Activated CD4-positive, alpha-beta T cell treated with anti-CD3 and anti-CD28 coated beads, Interleukin-2, Interleukin-4, amounts not matched to agents 100 ng/mL and 50 ng/mL, durations not matched to agents 16 hours and 8 hours (primary cell): ENCODE results near the gene GLCCI1.

Source experiments
- DNase-seq: peaks from one replicate; pipeline ENCODE4 v3.0.0-alpha.2; 2020; ENCODE audit warnings: low spot score

Gene GLCCI1

DNA sequence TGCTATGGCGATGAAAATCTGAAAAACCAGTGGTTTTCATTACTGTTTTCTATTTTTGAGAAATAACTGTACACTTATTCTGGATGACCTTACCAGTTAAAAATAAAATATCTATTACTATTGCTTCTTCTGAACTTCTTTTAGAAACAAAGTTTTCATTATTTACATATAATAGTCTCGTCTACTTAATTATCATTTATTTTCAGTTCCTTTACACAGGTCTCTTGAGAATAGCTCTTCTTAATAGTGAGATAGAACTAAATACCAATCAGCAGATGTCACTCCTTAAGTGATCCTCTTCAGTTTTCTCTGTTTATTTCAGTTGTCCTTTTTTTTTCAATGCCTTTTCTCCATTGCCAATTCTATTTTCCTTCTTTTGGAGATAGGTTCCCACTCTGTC lies 4.3 kb upstream of the GLCCI1 start:
- no peak for DNase-seq

DNA sequence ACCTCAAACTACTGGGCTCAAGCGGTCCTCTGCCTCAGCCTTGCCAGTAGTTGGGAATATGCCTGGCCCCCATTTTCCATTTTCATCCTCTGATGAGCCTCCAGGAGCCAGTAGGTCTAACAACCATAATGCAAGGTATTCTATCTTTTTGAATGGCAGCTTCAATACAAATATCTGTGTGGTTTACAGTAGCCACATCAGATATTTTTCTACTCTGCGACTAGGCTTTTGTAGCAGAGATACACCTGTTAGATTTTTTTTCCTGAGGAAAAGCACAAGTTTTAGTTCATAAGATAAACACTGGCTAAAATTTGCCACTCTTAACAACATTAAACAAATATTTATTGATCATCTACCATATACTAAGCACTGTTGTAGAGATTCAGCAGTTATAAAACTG lies 3.9 kb upstream of the GLCCI1 start:
- no peak for DNase-seq

- no peak for DNase-seq
Observed at GRCh38 chr7:7965301-7965700, 3.3 kb upstream of the GLCCI1 start.

GRCh38 chr7:7966141-7966734 lies 2.4 kb upstream of the GLCCI1 start:
- no peak for DNase-seq

DNA sequence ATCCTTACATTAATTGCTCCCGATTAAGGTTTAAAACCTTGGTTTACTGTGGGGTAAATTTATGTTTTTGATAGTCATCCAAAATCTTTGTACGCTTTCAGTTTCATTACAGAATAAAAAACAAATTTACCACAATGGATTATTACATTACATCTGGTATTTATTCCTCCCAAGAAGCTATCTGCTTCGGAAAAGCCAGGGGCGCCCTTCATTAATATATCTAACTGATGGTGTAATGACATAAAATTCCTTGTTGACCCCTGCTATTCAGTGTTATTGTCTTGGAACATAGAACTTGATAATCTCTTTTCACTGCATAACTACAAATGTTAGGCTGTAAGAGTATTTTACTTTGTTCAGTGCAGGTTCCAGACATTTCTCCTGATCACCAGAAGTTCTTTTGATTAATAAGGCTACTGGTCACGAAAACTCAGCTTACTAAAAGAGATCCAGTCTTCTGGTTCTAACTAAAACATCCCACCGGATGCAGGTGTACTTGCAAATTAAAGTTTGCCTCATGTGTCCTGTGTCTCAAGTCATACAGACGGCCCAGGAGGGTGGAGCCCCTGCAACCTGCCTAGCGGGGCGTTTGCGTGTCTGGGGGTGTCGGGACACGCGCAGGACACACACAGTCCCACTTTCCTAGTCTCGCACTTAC lies 581 bp upstream of the GLCCI1 start:
- no peak for DNase-seq

- DNase-seq, result peak; percentile 28
Observed at GRCh38 chr7:7969306-7970236, 975 bp downstream of the GLCCI1 start.

- DNase-seq, result no peak
Observed at GRCh38 chr7:7970237-7970530, 1.6 kb downstream of the GLCCI1 start.

GRCh38 chr7:7970531-7971307 lies 2.1 kb downstream of the GLCCI1 start:
- no peak for DNase-seq

DNA sequence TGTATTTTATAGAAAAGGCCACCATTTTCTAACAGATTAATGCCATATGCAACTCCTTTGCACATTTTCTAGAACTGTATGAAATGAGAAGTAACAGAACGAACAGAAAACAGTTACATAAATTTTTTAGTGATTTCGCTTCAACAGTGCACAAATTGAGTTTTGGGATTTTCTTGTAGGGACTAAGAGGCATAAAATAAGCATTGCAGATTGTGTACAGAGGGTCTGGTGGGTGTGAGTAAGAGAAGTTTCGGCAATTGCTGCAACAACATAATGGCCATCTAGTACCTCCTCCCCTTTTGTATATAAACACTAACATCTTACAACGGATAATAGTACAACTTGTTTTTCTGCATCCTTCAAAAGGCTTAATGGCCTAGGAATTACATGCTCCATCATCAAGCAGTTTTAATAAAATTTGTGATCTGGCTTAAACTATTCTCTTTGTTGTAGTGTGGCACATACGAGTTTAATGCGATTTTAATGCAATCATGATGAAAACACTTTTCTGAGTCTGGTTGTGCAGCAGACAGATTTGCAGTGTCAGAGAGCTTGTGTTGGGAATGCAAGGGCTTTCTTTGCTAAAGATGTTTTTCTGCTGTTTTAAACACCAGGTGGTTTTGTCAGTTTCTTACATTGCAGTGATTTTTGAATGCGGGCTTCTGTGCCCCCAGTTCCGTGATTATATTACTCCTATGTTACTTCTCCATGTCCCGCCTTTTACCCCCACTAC lies 2.9 kb downstream of the GLCCI1 start:
- no peak for DNase-seq

DNA sequence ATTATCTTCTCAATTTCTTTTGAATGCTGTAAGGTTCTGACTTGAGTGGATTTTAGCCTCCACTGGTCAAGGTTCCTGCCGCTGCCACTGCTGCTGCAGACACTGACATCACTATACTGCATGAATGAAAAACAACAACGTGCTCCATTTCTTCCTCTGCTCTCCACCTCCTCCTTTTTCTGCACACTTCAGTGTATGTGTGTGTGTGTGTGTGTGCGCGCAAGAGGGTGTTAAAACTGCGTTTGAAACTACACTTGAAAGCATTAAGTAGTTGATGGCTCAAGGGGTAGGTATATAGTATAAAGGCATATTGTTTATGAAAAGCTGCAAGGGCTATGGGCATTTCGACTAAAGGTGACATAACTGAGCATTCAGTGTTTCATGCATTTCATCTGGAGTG lies 3.5 kb downstream of the GLCCI1 start:
- DNase-seq, result no peak

GRCh38 chr7:7972922-7973594 lies 4.5 kb downstream of the GLCCI1 start:
- DNase-seq, result no peak

DNA sequence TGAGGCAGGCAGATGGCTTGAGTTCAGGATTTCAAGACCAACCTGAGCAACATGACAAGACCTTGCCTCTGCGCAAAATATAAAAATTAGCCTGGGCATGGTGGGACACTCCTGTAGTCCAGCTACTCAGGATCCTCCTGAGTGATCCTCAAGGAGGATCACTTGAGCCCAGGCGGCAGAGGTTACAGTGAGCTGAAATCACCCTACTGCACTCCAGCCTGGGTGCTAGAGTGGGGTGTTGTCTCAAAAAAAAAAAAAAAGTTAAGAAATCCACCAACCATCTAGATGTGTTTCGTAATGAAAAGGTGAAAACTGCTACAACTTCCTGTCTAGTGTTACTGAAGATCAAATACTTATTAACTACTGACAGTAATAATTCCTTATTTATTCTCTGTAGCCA lies 8.1 kb downstream of the GLCCI1 start:
- no peak for DNase-seq

DNA sequence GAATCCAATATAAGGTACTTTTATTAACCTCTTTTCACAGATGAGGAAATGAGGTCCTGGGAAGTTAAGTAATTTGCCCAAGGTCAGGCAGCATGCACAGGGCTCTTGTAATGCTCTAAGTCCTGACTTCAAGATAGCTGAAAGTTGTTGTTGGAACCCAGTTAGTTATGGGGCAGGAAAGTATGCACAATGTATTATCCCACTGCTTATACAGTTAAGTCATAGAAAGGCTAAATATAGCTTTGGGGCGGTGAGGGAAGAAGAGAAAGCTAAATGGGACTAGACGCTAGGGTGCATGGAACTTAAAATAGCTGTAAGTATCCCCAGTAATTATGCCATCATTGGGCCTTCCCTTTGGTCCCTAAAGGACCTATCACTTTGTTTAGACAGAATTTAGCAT lies 9.2 kb downstream of the GLCCI1 start:
- DNase-seq, result no peak

DNA sequence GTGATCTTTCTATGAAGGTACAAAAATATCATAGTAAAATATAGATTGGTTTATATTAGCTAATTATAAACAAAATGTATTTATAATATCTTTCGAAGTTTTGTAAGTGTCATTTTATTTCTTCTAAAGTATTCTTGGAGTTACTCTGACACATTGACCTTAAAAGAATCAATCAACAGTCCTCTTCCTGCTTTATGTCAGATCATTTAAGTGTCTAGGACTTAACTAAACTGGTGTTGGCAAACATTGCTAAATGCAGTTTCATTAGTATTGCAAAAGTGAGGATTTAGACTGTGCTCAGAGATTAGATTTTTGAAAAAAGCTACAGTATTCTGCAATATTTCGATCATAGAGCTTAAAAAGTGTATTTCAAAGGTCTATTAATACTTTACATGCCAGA lies 10.3 kb downstream of the GLCCI1 start:
- DNase-seq, result no peak

DNA sequence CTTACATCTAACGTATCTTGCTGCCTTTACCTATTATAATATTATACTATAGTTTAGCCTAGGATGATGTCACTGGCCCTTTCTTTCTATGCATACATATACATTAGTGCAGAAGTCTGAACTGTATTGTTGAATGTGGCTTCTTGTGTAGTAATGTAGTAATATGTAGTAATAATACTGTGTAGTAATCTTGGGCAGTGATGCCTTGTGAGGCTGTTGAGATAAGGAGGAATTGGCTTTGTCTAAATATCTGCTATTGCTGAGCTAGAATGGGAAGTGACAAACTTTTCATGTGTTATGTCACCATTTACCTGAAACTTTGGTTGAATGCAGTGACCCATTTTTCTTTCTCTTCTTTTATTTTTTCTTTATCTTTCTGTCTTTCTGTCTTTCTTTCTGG lies 11.0 kb downstream of the GLCCI1 start:
- no peak for DNase-seq

GRCh38 chr7:7980134-7980533 lies 11.5 kb downstream of the GLCCI1 start:
- no peak for DNase-seq

- no peak for DNase-seq
Observed at GRCh38 chr7:7982904-7983303, 14.3 kb downstream of the GLCCI1 start.

- DNase-seq, result no peak
Observed at GRCh38 chr7:7984424-7984823, 15.8 kb downstream of the GLCCI1 start.

GRCh38 chr7:7988706-7989105 lies 20.1 kb downstream of the GLCCI1 start:
- no peak for DNase-seq

- no peak for DNase-seq
Observed at GRCh38 chr7:7989133-7989532, 20.5 kb downstream of the GLCCI1 start.
